ENCODE measurements around the gene GCKR.
"Not testable (repeated sequence)": the region's sequence is repeated elsewhere in the genome, so short reads cannot be mapped to it uniquely, and the experiment has no call there.

Gene GCKR

GRCh38 chr2:27527182-27527581 lies 30.5 kb downstream of the GCKR start:
- H3K36me3 ChIP-seq: no peaks in the 10 kb centered on the region
- H3K4me2 ChIP-seq: no peak overlapping the region
- H3K9me3 ChIP-seq (replicated peaks in 1 of 11): 0 out of 22 replicates have a peak, but pooled peaks cover 0 to 3% (median 0%) of the 10 kb centered on the region in 11 experiments
- H3K27me3 ChIP-seq: no peaks in the 10 kb centered on the region
- no peaks in the 10 kb centered on the region for H3K4me1 ChIP-seq
- no peak for TF ChIP-seq Cebpa-rat (IDR thresholded peaks at IDR 0.05)
- H4K20me1 ChIP-seq: no peaks in the 10 kb centered on the region
- no peak overlapping the region for H3K27ac ChIP-seq
- H3K9ac ChIP-seq: no peak overlapping the region
- no peak overlapping the region for H3K4me3 ChIP-seq

DNA sequence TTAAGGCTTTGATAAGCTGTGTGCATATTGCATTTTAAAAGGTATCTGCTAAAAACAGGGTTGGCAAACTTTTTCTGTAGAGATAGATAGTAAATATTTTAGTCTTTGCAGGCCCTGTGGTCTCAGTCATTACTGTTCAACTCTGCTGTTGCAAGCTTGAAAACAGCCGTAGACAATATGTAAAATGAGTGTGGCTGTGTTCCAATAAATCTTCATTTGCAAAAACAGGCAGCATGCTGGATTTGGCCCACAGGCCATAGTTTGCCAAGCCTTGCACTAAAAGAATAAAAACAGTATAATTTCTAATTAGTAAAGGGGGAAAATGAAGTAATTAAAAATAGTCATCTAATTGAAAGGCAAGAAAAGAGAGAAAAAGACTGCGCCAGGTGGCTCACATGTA lies 35.3 kb downstream of the GCKR start:
- 0 out of 22 replicates have a peak, but pooled peaks cover 0 to 3% (median 0%) of the 10 kb centered on the region in 11 experiments for H3K9me3 ChIP-seq (replicated peaks in 1 of 11)
- no peaks in the 10 kb centered on the region for H3K36me3 ChIP-seq
- H3K4me2 ChIP-seq: no peak overlapping the region
- H3K27me3 ChIP-seq: no peaks in the 10 kb centered on the region
- no peak overlapping the region for H3K27ac ChIP-seq
- H4K20me1 ChIP-seq: no peaks in the 10 kb centered on the region
- H3K4me1 ChIP-seq: no peaks in the 10 kb centered on the region
- no peak overlapping the region for H3K4me3 ChIP-seq
- no peak for TF ChIP-seq Cebpa-rat (IDR thresholded peaks at IDR 0.05)
- no peak overlapping the region for H3K9ac ChIP-seq

GRCh38 chr2:27537287-27537686 lies 40.6 kb downstream of the GCKR start:
- peaks cover 0 to 9% (median 5%) of the 10 kb centered on the region in 11 experiments; a peak in 5 of 22 replicates for H3K9me3 ChIP-seq (replicated peaks in 1 of 11)
- no peak overlapping the region for H3K9ac ChIP-seq
- H3K27ac ChIP-seq: no peak overlapping the region
- no peak for TF ChIP-seq Cebpa-rat (IDR thresholded peaks at IDR 0.05)
- H3K4me1 ChIP-seq: no peaks in the 10 kb centered on the region
- no peak overlapping the region for H3K4me3 ChIP-seq
- no peaks in the 10 kb centered on the region for H3K27me3 ChIP-seq
- no peaks in the 10 kb centered on the region for H4K20me1 ChIP-seq
- H3K36me3 ChIP-seq: no peaks in the 10 kb centered on the region
- no peak overlapping the region for H3K4me2 ChIP-seq

GRCh38 chr2:27538839-27539450 lies 42.3 kb downstream of the GCKR start:
- H4K20me1 ChIP-seq; H3K4me1 ChIP-seq; H3K27ac ChIP-seq; H3K4me2 ChIP-seq; H3K36me3 ChIP-seq; H3K27me3 ChIP-seq; H3K9ac ChIP-seq; H3K9me3 ChIP-seq (replicated peaks in 1 of 11); H3K4me3 ChIP-seq: not testable (repeated sequence)

GRCh38 chr2:27539649-27540048 lies 43.0 kb downstream of the GCKR start:
- H3K4me2 ChIP-seq; H3K9ac ChIP-seq; H3K4me1 ChIP-seq; H3K4me3 ChIP-seq; H3K27ac ChIP-seq; H3K27me3 ChIP-seq; H4K20me1 ChIP-seq; H3K9me3 ChIP-seq (replicated peaks in 1 of 11); H3K36me3 ChIP-seq: not testable (repeated sequence)

DNA sequence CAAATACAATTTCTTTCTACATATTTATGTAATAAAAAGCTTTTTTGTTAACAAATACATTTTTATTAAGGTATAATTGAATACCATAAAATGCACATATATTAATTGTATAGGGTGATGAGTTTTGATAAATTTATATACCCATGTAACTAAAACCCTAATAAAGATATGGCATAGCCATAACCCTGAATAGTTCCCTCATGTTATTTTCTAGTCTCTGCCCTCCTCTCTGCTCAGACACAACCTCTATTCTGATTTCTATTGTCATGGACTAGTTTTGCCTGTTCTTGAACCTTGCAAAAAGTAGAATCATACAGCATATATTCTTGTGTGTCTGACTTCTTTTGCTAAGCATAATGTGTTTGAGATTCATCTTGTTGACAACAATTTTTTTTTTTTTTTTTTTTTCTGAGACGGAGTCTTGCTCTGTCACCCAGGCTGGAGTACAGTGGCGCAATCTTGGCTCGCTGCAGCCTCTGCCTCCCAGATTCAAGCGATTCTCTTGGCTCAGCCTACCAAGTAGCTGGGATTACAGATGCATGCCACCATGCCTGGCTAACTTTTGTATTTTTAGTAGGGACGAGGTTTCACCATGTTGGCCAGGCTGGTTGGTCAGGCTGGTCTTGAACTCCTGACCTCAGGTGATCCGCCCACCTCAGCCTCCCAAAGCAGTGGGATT lies 47.6 kb downstream of the GCKR start:
- Histone ChIP-seq H3K36me3 (no peaks in the 10 kb centered on the region), H3K4me2 (no peak overlapping the region), H3K4me1 (no peaks in the 10 kb centered on the region), H3K4me3 (no peak overlapping the region), H3K9ac (no peak overlapping the region), H3K27ac (no peak overlapping the region), H3K9me3 (replicated peaks in 1 of 11) (peaks cover 5 to 19% (median 11%) of the 10 kb centered on the region in 11 experiments; a peak in 12 of 22 replicates), H3K27me3 (no peaks in the 10 kb centered on the region), H4K20me1 (no peaks in the 10 kb centered on the region)
- TF ChIP-seq Cebpa-rat (IDR thresholded peaks at IDR 0.05): no peak

DNA sequence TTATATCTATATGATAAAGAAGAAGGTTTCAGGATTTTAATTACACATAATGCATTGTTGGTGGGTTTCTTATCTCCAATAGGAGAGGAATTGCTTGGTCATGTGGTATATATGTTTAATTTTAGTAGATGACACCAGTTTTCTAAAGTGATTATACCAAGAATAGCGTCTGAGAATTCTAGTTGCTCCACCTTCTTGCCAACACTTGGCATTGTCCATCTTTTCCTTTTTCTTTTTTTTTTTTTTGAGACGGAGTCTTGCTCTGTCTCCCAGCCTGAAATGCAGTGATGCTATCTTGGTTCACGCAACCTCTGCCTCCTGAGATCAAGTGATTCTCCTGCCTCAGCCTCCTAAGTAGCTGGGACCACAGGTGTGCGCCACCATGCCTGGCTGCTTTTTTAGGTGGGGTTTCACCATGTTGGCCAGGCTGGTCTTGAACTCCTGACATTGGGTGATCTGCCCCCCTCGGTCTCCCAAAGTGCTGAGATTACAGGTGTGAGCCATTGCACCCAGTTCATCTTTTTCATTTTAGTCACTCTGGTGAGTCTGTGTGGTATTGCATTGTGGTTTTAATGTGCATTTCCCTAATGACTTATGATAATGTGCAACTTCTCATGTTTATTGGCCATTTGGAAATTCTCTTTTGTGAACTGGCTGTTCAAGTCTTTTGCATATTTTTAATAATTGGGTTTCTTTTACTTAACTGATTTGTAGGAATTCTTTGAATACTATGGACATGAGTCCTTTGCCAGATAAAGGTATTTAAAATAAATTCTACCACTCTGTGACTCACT lies 48.9 kb downstream of the GCKR start:
- TF ChIP-seq Cebpa-rat (IDR thresholded peaks at IDR 0.05): no peak
- no peak overlapping the region for H3K27ac ChIP-seq

GRCh38 chr2:27549303-27549702 lies 52.7 kb downstream of the GCKR start:
- no peaks in the 10 kb centered on the region for H3K27me3 ChIP-seq
- no peak overlapping the region for H3K4me2 ChIP-seq
- H3K36me3 ChIP-seq: no peaks in the 10 kb centered on the region
- TF ChIP-seq Cebpa-rat (IDR thresholded peaks at IDR 0.05): no peak
- H3K4me1 ChIP-seq: no peaks in the 10 kb centered on the region
- H3K9ac ChIP-seq: no peak overlapping the region
- peaks cover 0 to 12% (median 6%) of the 10 kb centered on the region in 11 experiments; a peak in 9 of 22 replicates for H3K9me3 ChIP-seq (replicated peaks in 1 of 11)
- H4K20me1 ChIP-seq: no peaks in the 10 kb centered on the region
- H3K27ac ChIP-seq: no peak overlapping the region
- no peak overlapping the region for H3K4me3 ChIP-seq

More for the DNA sequence above, 48.9 kb downstream of the GCKR start:
- Histone ChIP-seq H3K4me1 (no peaks in the 10 kb centered on the region), H3K36me3 (no peaks in the 10 kb centered on the region), H3K27me3 (no peaks in the 10 kb centered on the region), H3K4me3 (no peak overlapping the region), H3K9me3 (replicated peaks in 1 of 11) (peaks cover 5 to 19% (median 11%) of the 10 kb centered on the region in 11 experiments; a peak in 12 of 22 replicates), H3K9ac (no peak overlapping the region), H4K20me1 (no peaks in the 10 kb centered on the region), H3K4me2 (no peak overlapping the region)

- no peaks in the 10 kb centered on the region for H3K27me3 ChIP-seq
- H3K36me3 ChIP-seq: no peaks in the 10 kb centered on the region
- TF ChIP-seq Cebpa-rat (IDR thresholded peaks at IDR 0.05): no peak
- no peak overlapping the region for H3K27ac ChIP-seq
- H3K4me2 ChIP-seq: no peak overlapping the region
- no peak overlapping the region for H3K9ac ChIP-seq
- no peaks in the 10 kb centered on the region for H4K20me1 ChIP-seq
- H3K9me3 ChIP-seq (replicated peaks in 1 of 11): peaks cover 0 to 6% (median 0%) of the 10 kb centered on the region in 11 experiments; a peak in 1 of 22 replicates
- no peak overlapping the region for H3K4me3 ChIP-seq
- no peaks in the 10 kb centered on the region for H3K4me1 ChIP-seq
Measured at GRCh38 chr2:27551514-27551913, 54.9 kb downstream of the GCKR start.

Measured in BLaER1 treated with 17β-estradiol and CSF1 and Interleukin-3, amounts not matched to agents 10 nM and 100 nM (cell line).